HG03378 (cell line): Measurements from ENCODE around the gene PRKAB2.
"Not testable (repeated sequence)": the region's sequence is repeated elsewhere in the genome, so short reads cannot be mapped to it uniquely, and the experiment has no call there.

ENCODE experiments used
- ATAC-seq: cut with Tn5 transposase; IDR thresholded peaks from one replicate; pipeline ENCODE4 v1.9.1; 2021; ENCODE audit warnings: mild to moderate bottlenecking, moderate library complexity; ENCODE audit not compliant: unreplicated experiment

PRKAB2 gene

DNA sequence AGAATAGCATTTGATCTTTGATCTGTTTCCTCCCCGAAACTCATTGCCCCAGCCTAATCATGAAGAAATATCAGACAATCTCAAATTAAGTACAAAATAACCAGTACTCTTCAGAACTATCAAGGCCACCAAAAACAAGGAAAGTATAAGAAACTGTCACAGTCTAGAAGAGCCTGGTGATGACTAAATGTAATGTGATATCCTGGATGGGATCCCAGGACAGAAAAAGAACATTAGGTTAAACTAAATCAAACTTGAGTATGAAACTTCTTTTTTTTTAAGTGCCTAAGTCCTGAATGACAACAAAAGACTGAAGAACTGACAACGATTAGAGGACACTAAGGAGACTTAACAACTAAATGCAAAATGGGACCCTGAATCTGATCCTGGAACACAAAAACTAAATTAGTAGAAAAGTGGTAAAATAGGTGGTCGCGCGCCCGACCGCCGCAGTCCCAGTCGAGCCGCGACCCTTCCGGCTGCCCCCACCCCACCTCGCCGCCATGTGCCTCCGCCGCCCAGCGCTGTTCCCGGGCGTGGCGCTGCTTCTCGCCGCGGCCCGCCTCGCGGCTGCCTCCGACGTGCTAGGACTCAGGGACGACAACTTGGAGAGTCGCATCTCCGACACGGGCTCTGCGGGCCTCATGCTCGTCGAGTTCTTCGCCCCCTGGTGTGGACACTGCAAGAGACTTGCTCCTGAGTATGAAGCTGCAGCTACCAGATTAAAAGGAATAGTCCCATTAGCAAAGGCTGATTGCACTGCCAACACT lies 5.5 kb upstream of the PRKAB2 start:
- no peak for ATAC-seq

DNA sequence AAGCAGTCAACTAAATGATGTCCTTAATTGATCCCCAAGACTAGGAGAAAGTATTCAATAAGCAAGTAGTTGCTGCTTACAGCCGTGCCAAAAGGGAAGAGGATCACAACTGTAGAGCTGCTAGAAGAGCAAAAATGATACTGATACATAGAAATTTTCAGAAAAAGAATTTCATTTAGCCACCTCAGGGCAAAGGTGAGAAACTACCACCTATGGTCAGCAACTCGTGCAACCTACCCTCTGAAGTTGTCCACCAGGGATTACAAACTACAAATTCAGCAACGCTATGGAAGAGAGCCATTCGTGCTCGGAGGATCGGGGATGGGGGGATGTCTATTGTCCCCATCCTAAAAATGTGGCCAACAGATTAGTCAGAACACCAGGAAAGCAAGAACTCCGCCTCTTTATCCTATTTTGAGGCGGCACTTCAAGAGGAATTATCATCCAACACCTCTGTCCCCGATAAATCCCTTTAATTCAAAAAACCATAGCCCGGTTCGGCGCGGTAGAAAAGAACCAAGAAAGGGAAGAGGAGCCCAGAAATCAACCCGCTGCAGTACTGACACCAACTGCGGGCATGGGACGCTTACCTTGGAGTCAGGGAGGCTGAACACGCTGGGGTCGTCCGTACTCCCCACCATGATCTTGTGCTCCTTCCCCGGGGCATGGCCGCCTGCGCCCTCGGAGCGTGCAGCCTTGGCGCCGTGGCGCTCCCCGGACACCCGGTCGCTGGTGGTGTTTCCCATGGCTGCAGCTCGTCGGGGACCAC lies 687 bp downstream of the PRKAB2 start:
- ATAC-seq = no peak

DNA sequence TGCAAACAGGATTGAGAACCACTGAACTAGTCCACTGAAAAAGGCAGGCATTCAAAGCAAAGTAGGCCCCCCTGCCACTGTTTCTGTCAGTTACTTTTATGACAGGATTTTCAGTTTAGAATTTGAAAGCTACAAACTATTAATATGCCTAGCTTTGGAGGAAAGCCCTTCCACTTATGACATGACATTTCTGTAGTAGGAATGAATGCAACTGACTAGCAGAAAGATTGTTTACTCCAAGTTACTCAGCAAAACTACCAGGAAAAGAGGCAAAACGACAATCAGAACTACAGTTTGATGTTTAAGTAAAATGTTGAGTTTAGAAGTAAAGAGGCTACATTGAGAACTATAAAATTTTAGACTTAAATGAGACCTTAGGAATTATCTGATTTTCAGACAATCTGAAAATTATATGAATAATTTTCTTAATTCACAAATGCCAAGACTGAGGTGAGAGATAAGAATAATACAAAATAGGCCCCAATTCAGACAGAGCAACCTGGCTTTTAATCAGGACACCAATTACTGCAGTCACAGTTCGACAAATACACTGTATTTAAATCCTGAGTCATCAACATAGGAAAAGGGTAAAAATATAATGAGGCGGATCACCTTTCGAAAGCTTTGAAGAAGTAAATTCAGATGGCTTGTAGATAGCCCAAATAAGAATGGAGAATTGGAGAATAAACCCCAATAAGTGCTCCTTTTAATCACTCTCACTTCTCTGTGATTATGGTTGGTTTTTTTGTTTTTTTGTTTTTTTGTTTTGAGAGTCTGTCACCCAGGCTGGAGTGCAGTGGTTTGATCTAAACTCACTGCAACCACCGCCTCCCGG lies 2.2 kb downstream of the PRKAB2 start:
- no peak for ATAC-seq

DNA sequence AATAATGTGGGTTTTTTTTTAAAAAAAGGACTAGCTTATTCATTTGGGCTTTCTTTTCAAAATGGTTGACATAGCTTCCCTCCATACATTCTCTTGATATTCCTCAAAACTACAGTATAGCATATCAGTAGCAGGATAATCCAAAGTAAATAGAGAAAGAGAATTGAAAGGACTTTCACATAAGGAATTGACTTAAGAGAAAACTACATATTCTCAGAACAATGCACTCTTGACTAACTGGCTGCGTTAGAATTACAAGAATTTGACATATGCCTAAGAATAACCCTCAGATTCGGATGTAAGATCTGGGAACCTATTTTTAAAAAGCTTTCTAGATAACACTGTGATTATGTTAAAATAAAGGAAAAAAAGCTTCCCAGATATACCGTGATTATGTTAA lies 3.1 kb downstream of the PRKAB2 start:
- no peak for ATAC-seq

DNA sequence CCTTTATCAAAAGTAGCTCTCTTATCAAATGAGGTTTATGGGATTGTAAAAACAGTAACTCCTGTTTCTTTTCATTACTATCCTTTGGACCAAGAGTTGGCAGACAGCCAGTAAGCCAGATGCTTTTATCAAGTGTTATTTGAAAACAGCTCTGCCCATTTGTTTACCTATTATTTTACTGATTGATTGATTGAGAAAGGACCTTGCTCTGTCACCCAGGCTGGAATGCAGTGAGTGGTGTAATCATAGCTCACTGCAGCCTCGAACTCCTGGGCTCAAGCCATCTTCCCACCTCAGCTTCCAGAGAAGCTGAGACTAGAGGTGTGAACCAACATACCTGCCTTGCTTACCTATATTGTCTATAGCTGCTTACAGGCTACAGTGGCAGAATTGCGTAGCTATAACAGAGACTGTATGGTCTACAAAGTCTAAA lies 3.6 kb downstream of the PRKAB2 start:
- ATAC-seq = no peak

DNA sequence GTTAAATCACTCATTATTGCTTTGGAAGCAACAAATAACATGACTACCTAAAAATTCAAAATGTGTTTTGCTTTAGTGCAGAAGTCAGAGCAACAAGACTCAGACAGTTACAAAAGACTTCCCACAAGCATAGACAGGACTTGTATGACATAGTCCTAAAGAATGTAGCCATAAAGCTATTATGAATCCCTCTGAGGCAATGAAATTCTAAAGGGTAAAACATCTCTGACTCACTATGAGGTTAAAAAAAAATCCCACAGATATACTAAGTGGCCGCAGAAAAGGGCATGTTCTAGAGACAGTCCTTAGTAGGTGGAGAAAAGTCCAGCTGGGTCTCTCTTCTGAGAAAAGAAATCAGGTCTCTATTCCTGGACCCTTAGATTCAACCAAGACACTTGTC lies 4.9 kb downstream of the PRKAB2 start:
- ATAC-seq = no peak

DNA sequence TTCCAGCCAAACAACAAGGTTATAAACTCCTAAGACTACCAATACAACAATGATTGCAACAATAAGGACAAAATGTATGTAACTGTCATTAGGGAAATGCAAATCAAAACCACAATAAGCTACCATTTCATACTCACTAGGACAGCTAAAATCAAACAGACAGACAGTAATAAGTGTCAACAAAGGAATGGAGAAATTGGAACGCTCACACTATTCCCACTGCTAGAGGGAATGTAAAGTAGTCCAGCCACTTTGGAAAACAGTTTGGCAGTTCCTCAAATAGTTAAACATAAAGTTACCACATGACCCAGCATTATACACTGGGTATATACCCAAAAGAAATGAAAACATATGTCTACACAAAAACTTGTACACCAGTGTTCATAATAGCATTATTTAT lies 9.3 kb downstream of the PRKAB2 start:
- ATAC-seq = no peak

DNA sequence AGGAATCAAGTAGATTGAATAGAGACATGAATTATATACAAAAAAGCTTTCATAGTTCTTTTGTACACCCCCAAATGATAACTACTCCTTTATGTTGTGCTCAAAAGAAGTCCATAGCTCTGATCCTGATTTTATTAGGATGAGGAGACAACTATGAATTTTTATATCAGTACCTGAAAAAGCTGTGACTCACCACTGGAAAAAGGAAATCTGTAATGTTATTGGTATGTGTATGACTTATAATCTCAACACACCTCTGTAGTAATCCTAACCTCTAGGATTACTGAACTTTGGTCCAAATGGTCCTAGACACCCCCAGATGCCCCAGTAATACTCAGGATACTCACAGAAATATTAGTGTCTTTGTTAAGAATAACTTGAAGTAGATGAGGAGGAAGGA lies 10.2 kb downstream of the PRKAB2 start:
- ATAC-seq = no peak

DNA sequence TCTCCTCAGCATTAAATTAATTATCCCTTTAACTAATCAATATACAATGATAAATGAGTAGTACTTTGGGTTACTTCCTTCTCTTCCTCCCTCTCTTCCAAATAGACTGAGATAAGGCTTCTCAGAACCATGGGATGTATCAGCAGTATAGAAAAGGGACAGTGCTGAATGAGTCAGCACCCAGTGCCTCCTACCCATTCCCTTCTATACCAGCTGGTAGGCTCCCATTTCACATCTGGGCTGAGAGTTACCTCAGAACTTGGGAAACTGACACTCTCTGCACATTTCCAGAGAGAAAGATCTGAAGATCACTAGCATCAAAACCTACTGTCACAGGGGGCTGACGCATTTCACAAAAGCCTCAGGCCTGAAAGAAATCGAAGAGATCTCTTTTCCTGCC lies 15.2 kb downstream of the PRKAB2 start:
- not testable (repeated sequence) for ATAC-seq

DNA sequence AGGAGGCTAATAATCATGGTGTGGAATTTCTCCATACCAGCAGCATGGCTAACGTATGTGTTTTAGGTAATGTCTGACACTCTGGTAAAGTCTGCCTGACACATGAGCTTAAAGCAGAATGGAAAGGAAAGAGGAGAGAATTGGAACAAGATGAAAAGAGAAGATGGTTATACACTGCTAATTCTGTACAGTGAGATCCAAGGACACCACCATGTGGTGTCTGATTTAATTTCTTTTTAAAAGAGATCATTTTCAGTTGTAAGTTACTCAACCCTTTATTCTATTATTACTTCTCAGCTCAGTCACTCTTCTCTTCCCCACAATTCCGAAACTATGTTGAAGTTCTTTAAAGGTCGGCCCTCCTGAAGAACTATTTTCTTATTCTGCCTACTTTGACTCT lies 15.6 kb downstream of the PRKAB2 start:
- ATAC-seq = no peak

DNA sequence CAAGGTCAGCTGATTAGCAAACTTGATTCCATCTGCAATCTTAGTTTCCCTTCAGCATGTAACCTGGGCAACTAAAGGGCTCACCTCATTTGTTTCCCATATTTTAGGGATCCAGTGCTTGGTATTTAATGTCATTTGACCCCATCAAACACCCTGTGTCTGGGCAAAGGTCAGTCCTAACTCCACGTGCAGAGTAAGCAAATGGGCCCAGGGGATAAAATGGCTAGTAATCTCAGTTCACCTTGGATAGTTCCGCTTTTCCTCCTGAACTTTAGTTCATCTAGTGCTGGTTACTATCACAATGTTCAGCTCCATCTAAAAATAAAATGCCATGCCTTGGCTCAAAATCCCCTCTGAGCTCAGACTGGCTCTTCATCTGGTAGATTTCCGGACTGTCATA lies 19.5 kb downstream of the PRKAB2 start:
- ATAC-seq = no peak

DNA sequence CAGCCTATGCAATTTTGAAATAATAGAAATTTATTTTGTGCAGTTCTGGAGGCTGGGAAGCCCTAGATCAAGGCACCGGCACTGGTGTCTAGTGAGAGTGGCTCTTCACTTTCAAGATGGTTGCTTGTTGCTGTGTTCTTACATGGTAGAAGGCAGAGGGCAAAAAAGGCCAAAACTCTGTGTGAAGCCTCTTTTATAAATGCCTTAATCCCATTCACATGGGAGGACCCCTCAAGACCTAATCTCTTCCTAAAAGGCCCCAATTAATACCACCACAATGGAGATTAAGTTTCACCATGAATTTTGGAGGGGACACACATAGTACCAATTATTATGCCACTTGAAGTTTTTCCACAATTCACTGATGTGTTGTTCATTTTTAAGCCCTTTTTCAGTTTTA lies 21.0 kb downstream of the PRKAB2 start:
- ATAC-seq = no peak

DNA sequence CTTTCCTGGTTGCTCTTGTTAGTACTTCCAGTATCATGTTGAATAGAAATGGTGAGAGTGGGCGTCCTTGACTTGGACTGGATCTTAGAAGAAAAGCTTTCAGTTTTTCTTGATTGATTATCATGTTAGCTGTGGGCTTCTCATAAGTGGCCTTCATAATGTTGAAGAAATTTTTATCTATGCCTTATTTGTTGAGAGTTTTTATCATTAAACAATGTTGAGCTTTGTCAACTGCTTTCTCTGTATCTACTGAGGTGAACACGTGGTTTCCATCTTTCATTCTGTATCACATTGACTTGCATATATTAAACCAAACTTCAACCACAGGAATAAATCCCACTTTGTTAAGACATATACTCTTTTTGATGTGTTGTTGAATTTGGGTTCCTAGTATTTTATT lies 29.4 kb downstream of the PRKAB2 start:
- no peak for ATAC-seq

DNA sequence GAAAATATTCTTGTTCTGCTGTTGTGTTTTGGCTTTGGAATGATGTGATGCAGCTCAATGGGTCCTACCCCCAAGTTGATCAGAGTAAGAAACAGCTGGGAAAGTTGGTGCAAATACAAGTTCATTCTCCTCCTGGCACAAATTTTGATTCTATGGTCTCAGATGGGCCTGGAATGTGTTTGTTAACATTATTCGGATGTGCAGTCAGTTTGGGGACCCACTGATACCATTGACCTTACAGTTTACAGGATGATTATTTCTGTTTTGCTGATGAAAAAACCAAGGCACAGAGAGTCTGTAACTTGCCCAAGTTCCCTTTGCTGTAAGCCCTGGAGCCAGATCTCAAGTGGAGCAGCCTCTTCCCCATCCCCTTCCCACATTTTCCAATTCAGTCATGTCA lies 41.5 kb downstream of the PRKAB2 start:
- not testable (repeated sequence) for ATAC-seq

DNA sequence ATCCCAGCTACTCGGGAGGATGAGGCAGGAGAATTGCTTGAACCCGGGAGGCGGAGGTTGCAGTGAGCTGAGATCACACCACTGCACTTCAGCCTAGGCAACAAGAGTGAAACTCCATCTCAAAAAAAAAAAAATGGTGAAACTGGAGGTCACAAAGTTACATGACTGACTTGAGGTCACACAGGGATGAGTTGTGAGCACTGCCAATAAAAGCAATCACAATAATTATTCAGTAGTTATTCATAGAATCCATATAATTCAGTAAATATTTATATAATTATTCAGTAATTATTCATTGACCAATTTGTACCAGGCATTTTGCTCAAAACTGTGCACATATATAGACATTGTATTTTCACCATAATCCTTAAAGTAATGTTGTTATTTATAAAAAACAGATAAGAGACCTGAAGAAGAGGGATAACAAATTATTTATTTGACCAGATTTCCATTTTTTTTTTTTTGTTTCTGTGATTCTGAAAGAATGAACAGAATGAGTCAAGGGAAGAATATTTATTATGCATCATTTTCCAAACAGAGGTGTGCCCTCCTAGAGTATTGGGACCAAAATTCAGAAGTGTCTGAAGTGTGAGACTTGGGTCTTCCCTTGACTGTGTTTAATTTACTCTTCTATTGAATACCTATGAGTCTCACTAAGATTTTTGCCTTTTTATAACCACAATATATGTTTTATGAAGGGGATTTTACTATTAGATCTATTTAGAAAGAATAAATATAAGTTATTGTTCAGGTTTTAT lies 43.0 kb downstream of the PRKAB2 start:
- ATAC-seq = no peak

DNA sequence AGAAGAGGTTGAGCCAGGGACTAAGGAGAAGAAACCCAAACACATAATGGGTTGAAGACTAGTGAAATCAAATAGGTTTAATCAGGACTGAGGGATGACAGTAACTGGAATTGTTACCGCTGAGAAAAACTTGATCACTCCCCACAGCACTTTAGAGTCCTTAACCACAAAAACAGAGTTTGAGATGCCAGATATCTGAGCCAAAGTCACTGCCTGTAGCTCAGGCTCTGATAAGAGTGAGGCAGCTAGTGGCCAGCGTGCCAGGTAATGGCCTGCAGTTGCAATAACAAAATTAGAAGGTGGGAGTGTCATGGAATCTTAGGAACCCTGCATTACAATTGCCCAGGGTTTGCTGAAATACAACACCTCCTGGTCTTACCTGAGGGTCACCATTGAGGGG lies 48.0 kb downstream of the PRKAB2 start:
- ATAC-seq = no peak

DNA sequence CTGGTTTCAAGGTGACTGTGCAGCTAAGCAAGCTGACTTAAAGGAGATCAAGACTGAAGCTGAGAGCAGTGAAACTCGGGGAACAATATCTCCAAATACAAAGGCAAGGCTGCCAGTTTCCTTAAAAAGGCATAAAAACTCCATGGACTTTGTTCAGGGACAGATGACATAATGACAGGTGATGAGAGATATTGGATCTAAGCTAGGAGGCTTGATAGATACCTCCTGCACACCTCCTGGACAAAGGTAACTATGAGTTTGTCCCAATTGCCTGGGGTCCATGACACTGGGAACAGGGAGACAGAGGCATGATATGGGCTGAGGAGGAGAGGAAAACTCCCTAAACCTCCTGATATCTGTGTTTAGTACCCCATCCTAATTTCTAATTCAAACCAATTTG lies 55.2 kb downstream of the PRKAB2 start:
- no peak for ATAC-seq

DNA sequence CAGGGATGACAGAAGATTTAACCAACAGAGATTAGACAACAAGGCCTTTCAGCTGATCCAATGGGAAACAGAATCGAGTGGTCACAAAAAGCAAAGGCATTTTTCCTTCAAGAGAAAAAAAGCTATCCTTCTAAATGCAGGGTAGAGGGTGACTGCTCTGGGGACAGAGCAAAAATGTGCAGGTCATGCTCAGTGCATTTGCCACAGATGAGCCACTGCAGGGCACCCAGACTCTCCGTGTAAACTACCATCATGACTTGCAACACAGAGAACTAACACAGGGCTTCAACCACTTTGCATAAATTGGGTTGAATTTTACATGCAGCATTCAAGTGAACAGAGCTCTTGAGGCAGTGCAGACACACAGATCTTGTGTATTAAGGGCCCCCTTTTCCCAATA lies 56.8 kb downstream of the PRKAB2 start:
- no peak for ATAC-seq

DNA sequence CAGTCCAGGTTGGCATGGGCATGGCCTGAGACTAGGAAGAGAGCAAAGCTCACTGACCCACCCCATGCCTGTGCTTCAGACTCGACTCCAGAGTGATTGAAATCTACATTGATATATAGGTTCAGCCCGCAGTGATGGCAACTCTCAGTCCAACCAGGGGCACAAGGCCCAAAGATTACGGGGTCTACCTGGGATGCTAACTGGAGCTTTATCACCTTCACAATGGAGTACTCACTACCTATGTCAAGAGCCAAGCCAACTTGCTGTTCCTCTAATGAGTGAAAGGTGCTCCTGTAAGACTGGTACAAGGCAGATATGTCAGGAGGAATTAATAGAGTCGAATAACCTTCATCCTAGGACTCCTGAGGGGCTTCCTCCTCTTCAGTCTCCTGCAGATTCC lies 57.2 kb downstream of the PRKAB2 start:
- ATAC-seq = not testable (repeated sequence)

DNA sequence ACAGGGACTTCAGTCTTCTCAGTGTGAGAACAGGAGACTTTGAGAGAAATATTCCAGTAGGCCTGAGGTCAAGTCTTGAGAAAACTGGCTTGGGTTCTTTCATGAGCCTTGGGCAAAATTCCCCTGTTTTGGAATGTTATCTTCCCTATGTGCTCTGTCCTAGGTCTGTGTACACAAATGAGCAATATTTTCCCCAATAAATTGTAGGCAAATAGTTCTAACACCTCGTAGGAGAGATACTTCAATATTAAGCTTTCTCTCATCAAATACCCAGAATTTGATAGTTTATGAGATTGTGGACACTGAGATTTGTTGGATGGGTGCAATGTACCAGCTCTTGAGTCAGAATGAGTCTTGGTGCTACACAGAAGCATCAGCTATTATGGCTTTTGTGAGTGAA lies 57.9 kb downstream of the PRKAB2 start:
- not testable (repeated sequence) for ATAC-seq
